Limb (tissue), 2 donors: Measurements from ENCODE around the gene SHISAL2A.

ENCODE experiments used
- DNase-seq, 2 donors: peaks; one replicate each; pipeline ENCODE4 v3.0.0-alpha.2; 2016; ENCODE audit errors: extremely low spot score in 2 of 2

The SHISAL2A gene

GRCh38 chr1:52615489-52616042 is 17.4 kb upstream of the SHISAL2A start:
- DNase-seq = no peak

GRCh38 chr1:52621950-52622349 is 11.0 kb upstream of the SHISAL2A start:
- DNase-seq = no peak

- no peak for DNase-seq
Observed at GRCh38 chr1:52623812-52624211, 9.2 kb upstream of the SHISAL2A start.

- no peak for DNase-seq
Observed at GRCh38 chr1:52627028-52627427, 5.9 kb upstream of the SHISAL2A start.

GRCh38 chr1:52628614-52629324 is 4.2 kb upstream of the SHISAL2A start:
- DNase-seq = no peak

- no peak for DNase-seq
Observed at GRCh38 chr1:52629325-52629643, 3.7 kb upstream of the SHISAL2A start.

- no peak for DNase-seq
Observed at GRCh38 chr1:52629667-52630066, 3.3 kb upstream of the SHISAL2A start.

GRCh38 chr1:52631759-52632331 is 1.1 kb upstream of the SHISAL2A start:
- no peak for DNase-seq

GRCh38 chr1:52633291-52633754 is 355 bp downstream of the SHISAL2A start:
- no peak for DNase-seq

- no peak for DNase-seq
Observed at GRCh38 chr1:52634111-52634510, 1.1 kb downstream of the SHISAL2A start.

GRCh38 chr1:52635321-52636089 is 2.5 kb downstream of the SHISAL2A start:
- no peak for DNase-seq

- DNase-seq = no peak
Observed at GRCh38 chr1:52636721-52637695, 4.0 kb downstream of the SHISAL2A start.

- DNase-seq = no peak
Observed at GRCh38 chr1:52637946-52638345, 5.0 kb downstream of the SHISAL2A start.

- DNase-seq = no peak
Observed at GRCh38 chr1:52640697-52641096, 7.7 kb downstream of the SHISAL2A start.

- DNase-seq = no peak
Observed at GRCh38 chr1:52641307-52641706, 8.3 kb downstream of the SHISAL2A start.

GRCh38 chr1:52645261-52645660 is 12.3 kb downstream of the SHISAL2A start:
- no peak for DNase-seq

GRCh38 chr1:52651904-52652303 is 18.9 kb downstream of the SHISAL2A start:
- DNase-seq = no peak

GRCh38 chr1:52653207-52653849 is 20.4 kb downstream of the SHISAL2A start:
- no peak for DNase-seq

GRCh38 chr1:52654063-52654462 is 21.1 kb downstream of the SHISAL2A start:
- DNase-seq = no peak

GRCh38 chr1:52657702-52658101 is 24.7 kb downstream of the SHISAL2A start:
- no peak for DNase-seq

GRCh38 chr1:52658795-52659194 is 25.8 kb downstream of the SHISAL2A start:
- DNase-seq = no peak
